ENCODE measurements around the gene ETS1.

The ETS1 gene

GRCh38 chr11:128468111-128468510 lies 119.2 kb downstream of the ETS1 start:
- DNase-seq (ENCODE audit: low read depth), result no peak
- H3K4me3 ChIP-seq (replicated peaks; ENCODE audit: low read depth, low read length), result no peak overlapping the region
- TF ChIP-seq CTCF (IDR thresholded peaks at IDR 0.05; ENCODE audit: low read length, missing control alignments), result no peak

GRCh38 chr11:128467610-128468041 lies 119.7 kb downstream of the ETS1 start:
- peak; percentile 25 for TF ChIP-seq CTCF (IDR thresholded peaks at IDR 0.05; ENCODE audit: low read length, missing control alignments)
- DNase-seq (ENCODE audit: low read depth), result peak; percentile 94
- H3K4me3 ChIP-seq (replicated peaks; ENCODE audit: low read depth, low read length), result no peak overlapping the region

GRCh38 chr11:128467041-128467440 lies 120.3 kb downstream of the ETS1 start:
- no peak for TF ChIP-seq CTCF (IDR thresholded peaks at IDR 0.05; ENCODE audit: low read length, missing control alignments)
- no peak overlapping the region for H3K4me3 ChIP-seq (replicated peaks; ENCODE audit: low read depth, low read length)
- DNase-seq (ENCODE audit: low read depth), result no peak

- H3K4me3 ChIP-seq (replicated peaks; ENCODE audit: low read depth, low read length), result no peak overlapping the region
- no peak for TF ChIP-seq CTCF (IDR thresholded peaks at IDR 0.05; ENCODE audit: low read length, missing control alignments)
- no peak for DNase-seq (ENCODE audit: low read depth)
Observed at GRCh38 chr11:128465946-128466705, 121.2 kb downstream of the ETS1 start.

GRCh38 chr11:128465531-128465930 lies 121.8 kb downstream of the ETS1 start:
- no peak for TF ChIP-seq CTCF (IDR thresholded peaks at IDR 0.05; ENCODE audit: low read length, missing control alignments)
- DNase-seq (ENCODE audit: low read depth), result no peak
- H3K4me3 ChIP-seq (replicated peaks; ENCODE audit: low read depth, low read length), result no peak overlapping the region

GRCh38 chr11:128464878-128465450 lies 122.4 kb downstream of the ETS1 start:
- H3K4me3 ChIP-seq (replicated peaks; ENCODE audit: low read depth, low read length), result no peak overlapping the region
- DNase-seq (ENCODE audit: low read depth), result no peak
- TF ChIP-seq CTCF (IDR thresholded peaks at IDR 0.05; ENCODE audit: low read length, missing control alignments), result no peak

GRCh38 chr11:128463979-128464378 lies 123.4 kb downstream of the ETS1 start:
- DNase-seq (ENCODE audit: low read depth), result no peak
- H3K4me3 ChIP-seq (replicated peaks; ENCODE audit: low read depth, low read length), result no peak overlapping the region
- no peak for TF ChIP-seq CTCF (IDR thresholded peaks at IDR 0.05; ENCODE audit: low read length, missing control alignments)

Measured in fibroblast of pulmonary artery (primary cell).